Measurements from ENCODE around the gene TARS1. TPM values are rescaled to one million over a fixed set of nuclear protein-coding genes. Genes with fewer than 3 reads are reported as not detected.
A peak's percentile ranks its signal among the peaks of the same experiment; 100 is the strongest.

Gene TARS1
- polyA plus RNA-seq, 2 of the 4 experiments (the other 2 are of a cell fraction): 287 to 398 TPM

DNA sequence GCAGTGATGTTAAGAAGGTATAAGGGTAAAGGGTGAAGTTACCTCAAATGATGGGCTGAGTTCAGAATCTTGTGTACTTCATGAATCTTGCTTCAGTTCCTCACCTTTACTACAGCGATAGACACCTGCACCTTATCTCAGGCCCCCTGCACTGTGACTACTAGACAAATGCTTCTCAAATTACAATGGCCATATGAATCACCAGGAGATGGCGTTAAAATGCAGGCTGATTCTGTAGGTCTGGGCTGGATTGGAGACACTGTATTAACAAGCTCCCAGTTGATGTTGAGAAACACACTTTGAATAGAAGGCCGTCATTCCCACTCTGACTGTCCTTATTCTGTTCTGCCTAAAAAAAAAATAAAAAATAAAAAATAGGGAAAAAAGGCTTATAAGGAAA, 29.8 kb downstream of the TARS1 start (continued):
- TF ChIP-seq, protein P1, sequence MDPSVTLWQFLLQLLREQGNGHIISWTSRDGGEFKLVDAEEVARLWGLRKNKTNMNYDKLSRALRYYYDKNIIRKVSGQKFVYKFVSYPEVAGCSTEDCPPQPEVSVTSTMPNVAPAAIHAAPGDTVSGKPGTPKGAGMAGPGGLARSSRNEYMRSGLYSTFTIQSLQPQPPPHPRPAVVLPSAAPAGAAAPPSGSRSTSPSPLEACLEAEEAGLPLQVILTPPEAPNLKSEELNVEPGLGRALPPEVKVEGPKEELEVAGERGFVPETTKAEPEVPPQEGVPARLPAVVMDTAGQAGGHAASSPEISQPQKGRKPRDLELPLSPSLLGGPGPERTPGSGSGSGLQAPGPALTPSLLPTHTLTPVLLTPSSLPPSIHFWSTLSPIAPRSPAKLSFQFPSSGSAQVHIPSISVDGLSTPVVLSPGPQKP (IDR thresholded peaks at IDR 0.05; ENCODE audit: low read depth, low read length): no peak
- TF ChIP-seq, protein P2, sequence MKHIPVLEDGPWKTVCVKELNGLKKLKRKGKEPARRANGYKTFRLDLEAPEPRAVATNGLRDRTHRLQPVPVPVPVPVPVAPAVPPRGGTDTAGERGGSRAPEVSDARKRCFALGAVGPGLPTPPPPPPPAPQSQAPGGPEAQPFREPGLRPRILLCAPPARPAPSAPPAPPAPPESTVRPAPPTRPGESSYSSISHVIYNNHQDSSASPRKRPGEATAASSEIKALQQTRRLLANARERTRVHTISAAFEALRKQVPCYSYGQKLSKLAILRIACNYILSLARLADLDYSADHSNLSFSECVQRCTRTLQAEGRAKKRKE (CRISPR knock-in tag; IDR thresholded peaks at IDR 0.05; ENCODE audit: low read depth): no peak
- TF ChIP-seq FOSL2 (IDR thresholded peaks at IDR 0.05): no peak
- no peak for TF ChIP-seq FOSL2 (CRISPR knock-in tag; IDR thresholded peaks at IDR 0.05)
- TF ChIP-seq CHD2 (IDR thresholded peaks at IDR 0.05; ENCODE audit: low read length, partially characterized antibody): no peak
- no peak for TF ChIP-seq RARB (CRISPR knock-in tag; IDR thresholded peaks at IDR 0.05)
- no peak for TF ChIP-seq FOSB (CRISPR knock-in tag; IDR thresholded peaks at IDR 0.05)
- TF ChIP-seq, protein P3, sequence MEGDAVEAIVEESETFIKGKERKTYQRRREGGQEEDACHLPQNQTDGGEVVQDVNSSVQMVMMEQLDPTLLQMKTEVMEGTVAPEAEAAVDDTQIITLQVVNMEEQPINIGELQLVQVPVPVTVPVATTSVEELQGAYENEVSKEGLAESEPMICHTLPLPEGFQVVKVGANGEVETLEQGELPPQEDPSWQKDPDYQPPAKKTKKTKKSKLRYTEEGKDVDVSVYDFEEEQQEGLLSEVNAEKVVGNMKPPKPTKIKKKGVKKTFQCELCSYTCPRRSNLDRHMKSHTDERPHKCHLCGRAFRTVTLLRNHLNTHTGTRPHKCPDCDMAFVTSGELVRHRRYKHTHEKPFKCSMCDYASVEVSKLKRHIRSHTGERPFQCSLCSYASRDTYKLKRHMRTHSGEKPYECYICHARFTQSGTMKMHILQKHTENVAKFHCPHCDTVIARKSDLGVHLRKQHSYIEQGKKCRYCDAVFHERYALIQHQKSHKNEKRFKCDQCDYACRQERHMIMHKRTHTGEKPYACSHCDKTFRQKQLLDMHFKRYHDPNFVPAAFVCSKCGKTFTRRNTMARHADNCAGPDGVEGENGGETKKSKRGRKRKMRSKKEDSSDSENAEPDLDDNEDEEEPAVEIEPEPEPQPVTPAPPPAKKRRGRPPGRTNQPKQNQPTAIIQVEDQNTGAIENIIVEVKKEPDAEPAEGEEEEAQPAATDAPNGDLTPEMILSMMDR (IDR thresholded peaks at IDR 0.05): peak; percentile 46
- TF ChIP-seq, protein P4, sequence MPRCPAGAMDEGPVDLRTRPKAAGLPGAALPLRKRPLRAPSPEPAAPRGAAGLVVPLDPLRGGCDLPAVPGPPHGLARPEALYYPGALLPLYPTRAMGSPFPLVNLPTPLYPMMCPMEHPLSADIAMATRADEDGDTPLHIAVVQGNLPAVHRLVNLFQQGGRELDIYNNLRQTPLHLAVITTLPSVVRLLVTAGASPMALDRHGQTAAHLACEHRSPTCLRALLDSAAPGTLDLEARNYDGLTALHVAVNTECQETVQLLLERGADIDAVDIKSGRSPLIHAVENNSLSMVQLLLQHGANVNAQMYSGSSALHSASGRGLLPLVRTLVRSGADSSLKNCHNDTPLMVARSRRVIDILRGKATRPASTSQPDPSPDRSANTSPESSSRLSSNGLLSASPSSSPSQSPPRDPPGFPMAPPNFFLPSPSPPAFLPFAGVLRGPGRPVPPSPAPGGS (IDR thresholded peaks at IDR 0.05): no peak
- no peak for TF ChIP-seq RFX5 (IDR thresholded peaks at IDR 0.05)
- no peak for TF ChIP-seq POLR2A (IDR thresholded peaks at IDR 0.05; ENCODE audit: low read length)

DNA sequence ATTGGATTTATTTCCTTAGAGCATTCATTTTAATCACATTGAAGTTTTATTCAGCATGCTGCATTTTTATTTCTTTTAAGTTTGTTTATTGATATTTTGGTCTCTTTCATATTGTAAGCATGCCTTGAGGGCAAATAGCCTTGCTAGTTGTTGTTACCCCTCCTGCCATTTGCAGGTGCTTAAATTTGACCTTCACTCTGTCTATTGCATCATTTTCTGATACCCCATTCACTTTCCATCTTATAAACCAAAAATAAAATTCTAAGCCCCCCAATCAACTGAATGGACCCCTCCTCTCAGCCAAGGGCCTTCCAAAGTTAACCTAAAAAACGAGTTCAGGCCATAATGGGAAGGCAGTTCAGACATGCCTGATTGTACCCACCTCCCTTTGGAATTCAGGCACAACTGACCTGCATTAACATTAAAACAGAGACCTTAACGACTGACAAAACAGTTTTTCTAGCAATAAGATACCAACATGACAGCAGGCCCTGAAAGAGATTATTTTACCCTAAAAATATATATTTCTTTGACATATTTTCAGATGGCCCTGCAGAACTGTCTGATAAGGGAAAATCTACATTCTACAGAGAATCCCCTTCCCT, 32.1 kb downstream of the TARS1 start:
- ATAC-seq: no peak
- DNase-seq (ENCODE audit: low read depth in 1 of 2, low spot score in 1 of 2): no peak
- POLR2A ChIA-PET: no interaction called here

DNA sequence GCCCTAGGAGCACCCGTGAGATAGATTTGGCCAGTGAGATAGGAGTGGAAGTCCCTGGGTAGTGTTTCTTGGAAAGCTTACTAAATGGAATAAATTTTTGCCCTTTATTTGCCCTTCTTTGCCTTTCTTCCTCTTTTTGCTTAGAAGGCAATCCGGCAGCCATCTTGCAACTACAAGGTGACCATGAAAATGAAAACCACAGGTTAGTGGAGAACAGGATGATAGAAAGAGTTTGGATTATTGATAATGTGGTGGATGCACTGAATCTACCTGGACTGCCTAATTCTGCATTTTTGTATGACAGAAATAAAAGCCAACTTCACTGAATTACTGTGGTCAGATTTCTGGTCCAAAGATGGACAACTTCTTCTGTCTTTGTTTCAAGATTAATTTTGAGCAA, 33.2 kb downstream of the TARS1 start:
- FAIRE-seq (no peak), DNase-seq (ENCODE audit: low read depth in 1 of 2, low spot score in 1 of 2) (no peak), ATAC-seq (no peak)
- Histone ChIP-seq H3K4me2 (no peak overlapping the region), H3K4me1 (peaks cover 6% of the 10 kb centered on the region; the same call in 1 of the 3 replicates), H3K9me3 (no peaks in the 10 kb centered on the region), H3K4me3 (no peak overlapping the region), H3K27ac (no peak overlapping the region)
- WGBS (ENCODE audit: missing lambda C conversion rate): 88% methylated on average over 2 of the region's 2 CpGs
- CTCF ChIA-PET: no interaction called here
- POLR2A ChIA-PET: no interaction called here
- TF ChIP-seq, protein P5, sequence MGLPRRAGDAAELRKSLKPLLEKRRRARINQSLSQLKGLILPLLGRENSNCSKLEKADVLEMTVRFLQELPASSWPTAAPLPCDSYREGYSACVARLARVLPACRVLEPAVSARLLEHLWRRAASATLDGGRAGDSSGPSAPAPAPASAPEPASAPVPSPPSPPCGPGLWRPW (IDR thresholded peaks at IDR 0.05): no peak
- TF ChIP-seq, protein P6, sequence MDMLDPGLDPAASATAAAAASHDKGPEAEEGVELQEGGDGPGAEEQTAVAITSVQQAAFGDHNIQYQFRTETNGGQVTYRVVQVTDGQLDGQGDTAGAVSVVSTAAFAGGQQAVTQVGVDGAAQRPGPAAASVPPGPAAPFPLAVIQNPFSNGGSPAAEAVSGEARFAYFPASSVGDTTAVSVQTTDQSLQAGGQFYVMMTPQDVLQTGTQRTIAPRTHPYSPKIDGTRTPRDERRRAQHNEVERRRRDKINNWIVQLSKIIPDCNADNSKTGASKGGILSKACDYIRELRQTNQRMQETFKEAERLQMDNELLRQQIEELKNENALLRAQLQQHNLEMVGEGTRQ (IDR thresholded peaks at IDR 0.05): no peak
- TF ChIP-seq HOXA7 (CRISPR knock-in tag; IDR thresholded peaks at IDR 0.05): no peak
- no peak for TF ChIP-seq MAFK (IDR thresholded peaks at IDR 0.05; ENCODE audit: partially characterized antibody)
- no peak for TF ChIP-seq FOSB (CRISPR knock-in tag; IDR thresholded peaks at IDR 0.05)

More for the DNA sequence above, 32.1 kb downstream of the TARS1 start:
- CTCF ChIA-PET: no interaction called here
- FAIRE-seq: no peak
- H3K4me1 ChIP-seq: peaks cover 6% of the 10 kb centered on the region; the same call in 1 of the 3 replicates
- no peaks in the 10 kb centered on the region for H3K9me3 ChIP-seq
- 85% methylated on average over 2 of the region's 2 CpGs for WGBS (ENCODE audit: missing lambda C conversion rate)
- no peak overlapping the region for H3K27ac ChIP-seq
- TF ChIP-seq CBX8 (IDR thresholded peaks at IDR 0.05) (no peak), NFE2L2 (conservative IDR thresholded peaks at IDR 0.05; ENCODE audit: low read length) (no peak), SMC3 (IDR thresholded peaks at IDR 0.05) (no peak)
- H3K4me2 ChIP-seq: no peak overlapping the region
- no peak overlapping the region for H3K4me3 ChIP-seq

Data from A549 (cell line).